ENCODE measurements around the gene SLC34A1.
"Not testable (repeated sequence)": the region's sequence is repeated elsewhere in the genome, so short reads cannot be mapped to it uniquely, and the experiment has no call there.

SLC34A1 gene

GRCh38 chr5:177369645-177370440 lies 14.4 kb upstream of the SLC34A1 start:
- no peak for DNase-seq

DNA sequence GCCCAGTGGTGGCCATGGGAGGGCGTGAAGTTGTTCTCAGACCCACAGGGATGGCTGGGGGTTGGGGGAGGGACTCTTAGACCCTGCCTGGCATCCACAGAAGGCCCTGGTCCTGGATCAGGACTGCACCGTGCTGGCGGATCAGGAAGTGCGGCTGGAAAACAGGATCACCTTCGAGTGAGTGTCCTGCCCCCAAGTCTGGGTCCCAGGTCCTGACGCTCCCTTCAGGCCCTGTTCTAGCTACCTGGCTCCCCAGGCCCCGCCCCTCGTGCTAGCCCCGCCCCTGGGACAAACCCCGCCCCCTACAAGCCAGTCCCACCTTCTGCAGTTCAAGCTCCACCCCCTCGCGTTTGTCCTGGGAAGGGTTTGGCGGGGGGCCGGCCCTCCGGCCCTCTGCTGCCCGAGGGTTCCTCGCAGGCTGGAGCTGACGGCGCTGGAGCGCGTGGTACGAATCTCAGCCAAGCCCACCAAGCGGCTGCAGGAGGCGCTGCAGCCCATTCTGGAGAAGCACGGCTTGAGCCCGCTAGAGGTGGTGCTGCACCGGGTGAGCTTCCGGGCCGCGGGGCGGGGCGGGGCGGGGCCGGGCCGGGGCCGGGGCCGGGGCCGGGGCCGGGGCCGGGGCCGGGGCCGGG lies 13.6 kb upstream of the SLC34A1 start:
- peak; percentile 55 for DNase-seq

- no peak for DNase-seq
Measured at GRCh38 chr5:177371120-177372033, 12.9 kb upstream of the SLC34A1 start.

DNA sequence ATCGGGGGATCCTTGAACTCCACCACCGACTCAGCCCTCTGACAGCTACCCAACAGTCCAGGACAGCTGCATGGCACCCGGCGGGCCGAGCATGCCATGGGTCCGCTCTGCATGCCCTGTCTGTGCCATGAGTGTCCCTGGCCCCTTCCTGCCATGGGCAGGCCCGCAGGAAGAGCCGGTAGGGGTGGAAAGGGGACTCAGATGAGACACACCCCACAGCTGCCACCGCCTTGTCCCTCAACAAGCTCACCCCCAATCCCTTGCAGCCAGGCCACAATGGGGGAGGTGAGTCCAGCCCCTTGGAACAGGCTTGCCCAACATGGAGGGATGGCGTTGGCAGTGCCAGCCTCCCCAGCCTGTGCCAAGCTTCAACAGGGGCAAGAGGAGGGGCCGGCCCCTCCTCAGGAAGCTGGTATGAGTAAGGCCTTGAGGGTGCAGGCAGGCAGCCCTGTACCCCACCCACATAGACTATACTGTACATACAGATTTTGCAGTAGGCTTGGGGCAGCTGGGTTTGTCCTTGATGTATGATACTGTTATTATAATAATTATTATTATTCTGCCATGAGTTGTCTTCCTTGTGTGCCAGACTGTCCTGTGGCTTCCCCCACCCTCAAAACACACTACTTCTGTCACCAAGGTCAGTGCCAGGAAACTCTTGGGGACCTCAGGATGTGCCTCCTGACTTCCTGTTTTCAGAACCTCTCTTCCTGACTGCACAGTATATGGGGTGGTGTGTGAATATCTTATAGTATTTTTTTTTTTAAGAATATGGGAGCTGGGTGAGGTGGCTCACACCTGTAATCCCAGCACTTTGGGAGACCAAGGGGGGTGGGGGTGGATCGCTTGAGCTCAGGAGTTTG lies 12.0 kb upstream of the SLC34A1 start:
- DNase-seq, result no peak

- no peak for DNase-seq
Measured at GRCh38 chr5:177372910-177373309, 11.3 kb upstream of the SLC34A1 start.

DNA sequence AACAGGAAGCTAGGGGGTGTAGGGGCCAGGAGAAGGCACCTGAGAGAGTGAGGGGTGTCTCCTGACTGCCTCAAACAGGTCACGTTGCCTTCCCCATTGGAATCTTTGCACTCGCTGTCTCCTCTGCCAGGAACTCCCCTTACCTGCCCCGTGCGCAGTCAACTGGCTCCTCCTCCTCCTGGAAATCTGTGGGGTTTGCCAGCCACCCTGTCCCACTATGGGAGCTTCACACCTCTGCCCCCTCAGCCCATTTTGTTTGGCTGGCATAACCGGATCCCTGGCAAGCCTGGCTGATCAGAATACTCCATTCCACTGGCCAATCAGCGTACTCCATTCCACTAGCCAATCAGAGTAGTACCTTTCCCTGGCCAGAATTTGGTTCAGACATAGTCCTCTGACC lies 10.4 kb upstream of the SLC34A1 start:
- no peak for DNase-seq

DNA sequence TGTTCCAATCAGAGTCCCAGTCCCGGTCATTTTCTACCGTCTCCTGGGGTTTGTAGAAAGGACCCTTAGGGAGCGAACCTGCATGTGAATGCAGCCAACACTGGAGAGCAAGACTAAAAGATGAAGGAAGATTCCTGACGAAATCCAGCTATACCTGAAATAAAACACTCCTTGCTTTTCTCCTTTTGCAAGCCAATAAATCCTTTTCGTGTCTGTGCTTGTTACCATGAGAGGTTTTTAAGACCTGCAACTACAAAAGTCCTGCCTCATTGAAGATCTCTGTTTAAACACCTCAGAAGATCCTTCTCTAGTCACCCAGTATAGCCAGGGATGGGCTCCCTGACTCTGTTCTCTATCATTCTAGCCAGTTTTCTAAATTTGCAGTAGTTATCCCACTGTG lies 10.0 kb upstream of the SLC34A1 start:
- DNase-seq, result no peak

DNA sequence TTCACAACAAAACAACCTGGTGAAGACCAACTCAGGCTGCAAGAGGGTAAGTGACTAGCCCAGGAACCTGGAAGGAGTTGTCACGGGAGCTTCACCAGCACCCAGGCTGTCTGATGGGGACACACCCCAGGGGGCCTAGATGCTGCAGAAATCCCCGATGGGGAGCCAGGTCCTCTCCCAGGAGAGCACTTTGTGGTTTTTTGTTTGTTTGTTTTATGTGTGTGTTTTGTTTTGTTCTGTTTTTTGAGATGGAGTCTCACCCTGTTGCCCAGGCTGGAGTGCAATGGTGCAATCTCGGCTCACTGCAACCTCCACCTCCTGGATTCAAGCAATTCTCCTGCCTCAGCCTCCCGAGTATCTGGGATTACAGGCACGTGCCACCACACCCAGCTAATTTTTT lies 8.7 kb upstream of the SLC34A1 start:
- DNase-seq, result not testable (repeated sequence)

GRCh38 chr5:177376107-177376506 lies 8.1 kb upstream of the SLC34A1 start:
- no peak for DNase-seq

DNA sequence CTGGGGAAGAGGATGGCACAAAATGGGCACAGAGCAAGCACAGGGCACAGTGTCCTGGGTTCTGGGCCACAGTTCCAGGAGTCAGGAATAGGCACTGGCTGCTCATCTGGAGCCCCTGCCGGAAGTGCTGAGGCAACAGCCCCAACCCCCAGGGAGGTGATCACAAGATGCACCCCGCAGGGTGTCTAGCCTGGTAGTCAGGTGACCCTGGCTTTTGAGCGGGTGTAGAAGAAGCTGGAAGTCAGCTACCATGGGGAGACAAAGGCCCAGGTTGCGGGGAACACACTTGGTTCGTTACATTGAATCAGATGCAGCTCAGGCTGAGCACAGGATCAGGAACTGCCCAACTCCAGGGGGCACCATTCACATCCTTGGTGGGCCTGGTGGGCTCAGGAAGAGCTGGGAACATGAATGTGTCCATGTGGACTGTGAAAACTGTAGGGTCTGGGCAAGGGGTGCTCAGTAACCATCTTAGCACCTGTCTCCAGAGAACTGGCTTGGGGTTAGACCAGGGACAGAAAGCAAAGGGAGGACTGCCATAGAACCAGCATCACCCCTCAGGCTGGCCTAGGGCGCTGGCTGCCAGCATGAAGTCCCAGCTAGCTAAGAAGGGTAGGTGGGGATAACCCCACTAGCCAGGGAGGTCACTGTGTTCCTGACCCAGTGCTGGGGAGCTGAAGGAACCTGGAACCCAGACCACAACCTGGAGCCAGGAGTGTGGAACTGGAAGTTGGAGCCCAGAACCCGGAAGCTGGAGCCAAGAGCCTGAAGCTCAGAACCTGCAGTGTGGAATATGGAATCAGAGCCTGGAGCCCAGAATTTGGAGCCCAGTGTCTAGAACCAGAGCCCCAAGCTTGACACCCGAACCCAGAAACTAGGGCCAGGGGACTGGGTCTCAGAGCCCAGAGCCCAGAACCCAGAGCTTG lies 6.1 kb upstream of the SLC34A1 start:
- no peak for DNase-seq

GRCh38 chr5:177378884-177379883 lies 5.0 kb upstream of the SLC34A1 start:
- DNase-seq, result no peak

DNA sequence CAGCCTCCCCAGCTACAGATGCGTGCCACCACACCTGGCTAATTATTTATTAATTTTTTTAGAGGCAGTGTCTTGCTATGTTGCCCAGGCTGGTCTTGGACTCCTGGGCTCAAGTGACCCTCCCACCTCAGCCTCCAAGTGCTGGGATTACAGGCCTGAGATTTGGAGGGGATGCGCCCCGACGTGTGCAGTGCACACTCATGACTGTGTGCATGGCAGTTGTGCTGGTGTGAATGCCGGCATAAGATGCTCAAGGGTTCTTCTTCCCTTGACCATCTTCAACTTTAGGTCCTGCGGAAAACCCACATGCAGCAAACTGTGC lies 3.5 kb upstream of the SLC34A1 start:
- no peak for DNase-seq

DNA sequence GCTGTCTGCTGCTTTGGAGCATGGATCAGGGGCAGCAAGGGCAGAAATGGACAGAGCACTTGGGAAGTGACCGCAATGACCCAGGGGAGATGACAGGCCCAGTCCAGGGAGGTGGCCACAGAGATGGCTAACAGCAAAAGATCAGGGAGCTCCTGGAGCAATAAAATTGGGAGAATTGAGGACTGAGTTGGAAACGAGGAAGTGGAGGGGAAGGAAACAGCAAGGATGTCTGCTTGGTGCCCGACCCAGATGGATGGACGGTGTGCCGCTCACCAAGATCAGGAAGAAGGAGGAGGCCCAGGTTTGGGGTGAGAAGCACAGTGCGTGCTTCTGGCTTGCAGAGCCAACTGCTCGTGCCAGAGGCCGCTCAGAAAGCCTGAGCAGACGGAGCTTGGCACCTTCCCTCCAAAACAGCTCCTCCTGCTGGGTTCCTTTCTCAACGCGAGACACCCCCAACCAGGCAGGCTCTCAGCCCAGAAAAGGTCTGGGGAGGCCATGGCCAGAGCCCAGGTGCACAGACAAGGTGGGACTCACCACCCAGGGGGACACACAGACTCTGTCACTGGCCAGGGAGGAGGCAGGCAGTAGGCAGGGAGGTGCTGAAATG lies 1.7 kb upstream of the SLC34A1 start:
- DNase-seq, result no peak

GRCh38 chr5:177383181-177383580 lies 1.1 kb upstream of the SLC34A1 start:
- DNase-seq, result no peak

GRCh38 chr5:177385720-177386119 lies 1.5 kb downstream of the SLC34A1 start:
- no peak for DNase-seq

DNA sequence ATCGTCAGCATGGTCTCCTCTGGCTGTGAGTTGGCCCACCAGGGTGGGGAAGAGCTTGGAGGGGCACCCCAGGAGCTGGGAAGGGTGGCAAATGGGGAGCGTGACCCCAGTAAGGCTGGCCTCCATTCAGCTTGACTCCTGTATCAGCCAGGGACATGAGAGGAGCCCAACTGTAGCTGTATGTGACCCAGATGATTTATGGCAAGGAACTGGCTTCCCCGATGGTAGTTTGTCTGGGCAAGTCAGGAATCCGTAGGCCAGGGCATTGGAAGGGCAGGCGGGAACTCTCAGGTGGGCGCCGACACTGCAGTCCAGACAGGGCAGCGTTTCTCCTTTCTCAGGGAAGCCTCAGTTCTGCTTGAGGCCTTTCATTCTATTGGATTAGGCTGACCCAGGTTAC lies 2.3 kb downstream of the SLC34A1 start:
- no peak for DNase-seq

DNA sequence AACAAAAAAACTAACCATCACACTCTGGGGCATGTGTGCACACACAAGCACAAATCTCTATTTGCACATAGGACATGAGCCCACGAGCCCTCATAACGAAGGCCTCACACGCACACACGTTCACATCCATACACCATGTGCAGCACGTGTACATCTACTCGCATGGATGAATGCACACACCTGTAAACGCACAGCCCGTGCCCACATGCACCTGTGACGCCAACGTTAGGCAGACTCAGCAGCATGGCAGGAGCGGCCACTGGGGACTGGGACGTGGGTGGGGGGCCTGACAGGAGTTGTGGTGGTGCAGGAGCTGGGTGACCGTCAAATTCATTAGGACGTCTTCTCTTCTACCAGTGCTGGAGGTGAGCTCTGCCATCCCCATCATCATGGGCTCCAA lies 3.2 kb downstream of the SLC34A1 start:
- DNase-seq, result no peak

GRCh38 chr5:177388521-177389052 lies 4.4 kb downstream of the SLC34A1 start:
- no peak for DNase-seq

All from CD4-positive, alpha-beta T cell treated with Interferon gamma for 1 hour (primary cell).